WTC11 (cell line): ENCODE results near the gene ACAT2. TPM values are rescaled to one million over a fixed set of nuclear protein-coding genes. Genes with fewer than 3 reads are reported as not detected.
A peak's percentile ranks its signal among the peaks of the same experiment; 100 is the strongest.

Experiments used
- ATAC-seq: fragments of 200-7000 bp; cut with Tn5 transposase; 2 replicates; pipeline ENCODE4 v1.10.0; 2021; ENCODE audit warnings: mild to moderate bottlenecking, moderate library complexity
- CTCF ChIA-PET: fragments of 300-600 bp; sonication (Branson Sonifier 250); formaldehyde crosslinking; loops from one replicate; lab custom pipeline; 2021; ENCODE audit warnings: antibody characterized with exemption; lab: Charles Lee
- POLR2A ChIA-PET: fragments of 350-600 bp; sonication (Branson Sonifier 250); formaldehyde crosslinking; loops from one replicate; lab custom pipeline; 2021; ENCODE audit warnings: antibody characterized with exemption; lab: Charles Lee
- DNase-seq: peaks from one replicate; pipeline ENCODE4 v3.0.0; 2021; ENCODE audit warnings: low spot score
- H3K27ac Mint-ChIP-seq: 2 replicates; pipeline ENCODE4 v1.8.0; 2021; ENCODE audit warnings: mixed read lengths
- H3K27me3 Mint-ChIP-seq: 2 replicates; pipeline ENCODE4 v1.8.0; 2021; ENCODE audit warnings: low read depth, mild to moderate bottlenecking, moderate library complexity, mixed read lengths
- H3K36me3 Mint-ChIP-seq: 2 replicates; pipeline ENCODE4 v1.8.0; 2021; ENCODE audit warnings: mixed read lengths
- H3K4me1 Mint-ChIP-seq: 2 replicates; pipeline ENCODE4 v1.8.0; 2022; ENCODE audit warnings: mixed read lengths
- H3K4me3 Mint-ChIP-seq: 2 replicates; pipeline ENCODE4 v1.8.0; 2021; ENCODE audit warnings: mild to moderate bottlenecking, moderate library complexity, mixed read lengths
- H3K9me3 Mint-ChIP-seq: 2 replicates; pipeline ENCODE4 v1.8.0; 2021; ENCODE audit warnings: mixed read lengths
- CREM ChIP-seq: sonication (generic); formaldehyde crosslinking; IDR thresholded peaks from 2 replicates; pipeline ENCODE4 v1.8.1; 2022; ENCODE audit warnings: mild to moderate bottlenecking, missing genetic modification reagents, moderate library complexity
- ESRRA ChIP-seq: sonication (generic); formaldehyde crosslinking; IDR thresholded peaks from 2 replicates; pipeline ENCODE4 v1.8.1; 2022; ENCODE audit warnings: mild to moderate bottlenecking, missing genetic modification reagents, borderline replicate concordance
- GTF2I ChIP-seq: fragments of 250-450 bp; sonication (Bioruptor Pico); conservative IDR thresholded peaks from 2 replicates; pipeline ENCODE4 v1.4.0; 2021; ENCODE audit warnings: mild to moderate bottlenecking
- IRF2 ChIP-seq: sonication (generic); formaldehyde crosslinking; IDR thresholded peaks from 2 replicates; pipeline ENCODE4 v1.8.0; 2022; ENCODE audit warnings: low read depth, missing genetic modification reagents, borderline replicate concordance
- KAT7 ChIP-seq: sonication (generic); formaldehyde crosslinking; IDR thresholded peaks from 2 replicates; pipeline ENCODE4 v1.8.1; 2023; ENCODE audit warnings: missing genetic modification reagents, mild to moderate bottlenecking, borderline replicate concordance
- NFYB ChIP-seq: sonication (generic); formaldehyde crosslinking; conservative IDR thresholded peaks from 2 replicates; pipeline ENCODE4 v1.8.0; 2022; ENCODE audit warnings: low read depth, missing genetic modification reagents
- NR3C1 ChIP-seq: sonication (generic); formaldehyde crosslinking; conservative IDR thresholded peaks from 2 replicates; pipeline ENCODE4 v1.8.1; 2023; ENCODE audit warnings: low read depth, mild to moderate bottlenecking, missing genetic modification reagents
- PRRX2 ChIP-seq: fragments of 250-450 bp; sonication (Bioruptor Pico); IDR thresholded peaks from 2 replicates; pipeline ENCODE4 v1.8.0; 2021; ENCODE audit warnings: mild to moderate bottlenecking
- SMAD3 ChIP-seq: sonication (generic); formaldehyde crosslinking; IDR thresholded peaks from 2 replicates; pipeline ENCODE4 v1.8.0; 2022; ENCODE audit warnings: missing genetic modification reagents, mild to moderate bottlenecking, borderline replicate concordance
- SP1 ChIP-seq: sonication (generic); formaldehyde crosslinking; conservative IDR thresholded peaks from 2 replicates; pipeline ENCODE4 v1.8.1; 2022; ENCODE audit warnings: missing genetic modification reagents
- total RNA-seq: library from RNA; stranded (reverse); gene quantifications from 3 replicates; pipeline ENCODE4 v1.2.3, GENCODE V29; 2021
- TF ChIP-seq, protein P1 (sequence below): fragments of 250-450 bp; sonication (Bioruptor Pico); IDR thresholded peaks from 2 replicates; pipeline ENCODE4 v1.9.0; 2021; ENCODE audit warnings: mild to moderate bottlenecking
- TF ChIP-seq, protein P2 (sequence below): sonication (generic); formaldehyde crosslinking; IDR thresholded peaks from 2 replicates; pipeline ENCODE4 v1.8.1; 2023; ENCODE audit warnings: mild to moderate bottlenecking, missing genetic modification reagents, moderate library complexity
- TF ChIP-seq, protein P3 (sequence below): sonication (generic); formaldehyde crosslinking; conservative IDR thresholded peaks from 2 replicates; pipeline ENCODE4 v1.8.1; 2023; ENCODE audit warnings: mild to moderate bottlenecking, low read depth, missing genetic modification reagents, moderate library complexity
- TF ChIP-seq, protein P4 (sequence below): sonication (generic); formaldehyde crosslinking; IDR thresholded peaks from 2 replicates; pipeline ENCODE4 v1.8.0; 2023; ENCODE audit warnings: missing genetic modification reagents, mild to moderate bottlenecking, borderline replicate concordance
- TF ChIP-seq, protein P5 (sequence below): sonication (generic); formaldehyde crosslinking; IDR thresholded peaks from 2 replicates; pipeline ENCODE4 v1.8.1; 2022; ENCODE audit warnings: missing genetic modification reagents, borderline replicate concordance
- TF ChIP-seq, protein P6 (sequence below): sonication (generic); formaldehyde crosslinking; IDR thresholded peaks from 2 replicates; pipeline ENCODE4 v1.8.1; 2022; ENCODE audit warnings: mild to moderate bottlenecking, missing genetic modification reagents, moderate library complexity, borderline replicate concordance

ACAT2 gene
- total RNA-seq, 1 experiment from 2014 or later: 138 TPM

DNA sequence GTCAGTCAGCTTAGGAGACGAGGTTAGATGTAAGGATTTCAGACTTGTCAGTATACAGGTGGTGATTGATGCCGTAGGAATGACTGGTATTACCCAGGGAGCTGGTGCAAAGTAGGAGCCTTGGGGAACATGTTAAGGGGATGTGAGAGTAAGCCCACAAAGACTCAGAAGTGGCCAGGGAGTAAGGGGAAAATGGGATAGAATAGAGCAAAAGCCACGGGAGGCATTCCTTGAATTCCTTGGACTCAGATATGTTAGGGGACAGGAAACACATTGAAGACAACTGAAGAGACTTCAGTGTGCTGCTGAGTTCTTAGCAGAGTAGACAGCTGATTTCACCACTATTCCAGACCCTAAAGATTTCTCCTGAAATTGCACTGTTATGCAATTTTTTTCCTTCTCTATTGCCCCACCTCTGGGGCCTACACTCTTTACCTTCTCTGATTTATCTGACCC, 1.2 kb upstream of the ACAT2 start (continued):
- TF ChIP-seq GTF2I (CRISPR knock-in tag): no peak
- no peak for TF ChIP-seq SP1
- TF ChIP-seq NR3C1 (CRISPR knock-in tag): no peak

DNA sequence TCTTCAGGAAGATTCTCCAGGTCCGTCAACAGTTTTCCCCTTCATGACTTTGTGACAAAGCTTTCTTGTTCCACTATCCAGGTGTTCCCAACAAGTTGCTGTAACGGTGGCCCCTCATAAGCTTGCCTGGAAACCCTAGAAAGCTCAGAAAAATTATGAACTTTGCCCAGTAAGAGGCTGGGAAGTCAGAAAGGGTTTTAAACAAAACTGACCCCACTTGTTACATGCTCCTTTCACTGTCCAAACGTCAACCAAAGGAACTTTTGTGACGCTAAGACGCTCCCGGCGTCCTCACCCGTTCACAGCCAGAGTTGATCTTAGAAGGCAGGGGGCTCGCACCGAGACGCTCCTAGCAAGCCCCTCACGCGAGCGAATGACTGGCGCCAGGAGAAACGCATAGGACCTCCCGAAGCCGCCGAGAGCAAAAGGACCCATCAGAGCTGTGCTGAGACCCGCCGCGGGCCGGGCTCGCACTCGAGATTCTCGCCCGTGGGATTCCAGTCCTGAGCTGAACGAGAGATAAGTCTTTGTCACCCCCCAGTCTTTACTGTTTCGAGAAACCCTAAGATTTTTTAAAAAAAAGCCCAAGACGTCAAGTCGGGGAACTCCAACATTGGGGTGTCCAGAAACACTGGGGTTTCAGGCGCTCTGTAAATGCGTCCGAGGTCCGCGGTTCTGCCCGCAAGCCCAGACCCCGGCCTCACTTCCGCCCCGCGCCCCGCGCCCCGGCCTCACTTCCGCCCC, 544 bp upstream of the ACAT2 start:
- Mint-ChIP-seq H3K36me3 (peaks cover 51% of the 10 kb centered on the region), H3K27ac (peak overlapping the region; percentile 96)
- no peak for ATAC-seq
- no peak for TF ChIP-seq PRRX2 (CRISPR knock-in tag)
- TF ChIP-seq, protein P1, sequence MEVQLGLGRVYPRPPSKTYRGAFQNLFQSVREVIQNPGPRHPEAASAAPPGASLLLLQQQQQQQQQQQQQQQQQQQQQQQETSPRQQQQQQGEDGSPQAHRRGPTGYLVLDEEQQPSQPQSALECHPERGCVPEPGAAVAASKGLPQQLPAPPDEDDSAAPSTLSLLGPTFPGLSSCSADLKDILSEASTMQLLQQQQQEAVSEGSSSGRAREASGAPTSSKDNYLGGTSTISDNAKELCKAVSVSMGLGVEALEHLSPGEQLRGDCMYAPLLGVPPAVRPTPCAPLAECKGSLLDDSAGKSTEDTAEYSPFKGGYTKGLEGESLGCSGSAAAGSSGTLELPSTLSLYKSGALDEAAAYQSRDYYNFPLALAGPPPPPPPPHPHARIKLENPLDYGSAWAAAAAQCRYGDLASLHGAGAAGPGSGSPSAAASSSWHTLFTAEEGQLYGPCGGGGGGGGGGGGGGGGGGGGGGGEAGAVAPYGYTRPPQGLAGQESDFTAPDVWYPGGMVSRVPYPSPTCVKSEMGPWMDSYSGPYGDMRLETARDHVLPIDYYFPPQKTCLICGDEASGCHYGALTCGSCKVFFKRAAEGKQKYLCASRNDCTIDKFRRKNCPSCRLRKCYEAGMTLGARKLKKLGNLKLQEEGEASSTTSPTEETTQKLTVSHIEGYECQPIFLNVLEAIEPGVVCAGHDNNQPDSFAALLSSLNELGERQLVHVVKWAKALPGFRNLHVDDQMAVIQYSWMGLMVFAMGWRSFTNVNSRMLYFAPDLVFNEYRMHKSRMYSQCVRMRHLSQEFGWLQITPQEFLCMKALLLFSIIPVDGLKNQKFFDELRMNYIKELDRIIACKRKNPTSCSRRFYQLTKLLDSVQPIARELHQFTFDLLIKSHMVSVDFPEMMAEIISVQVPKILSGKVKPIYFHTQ (CRISPR knock-in tag): 0 out of 2 replicates have a peak, but pooled peaks have one; percentile 45
- TF ChIP-seq SMAD3 (CRISPR knock-in tag): 0 out of 2 replicates have a peak, but pooled peaks have one; percentile 53
- TF ChIP-seq NFYB (CRISPR knock-in tag): no peak
- no peak for TF ChIP-seq KAT7
- TF ChIP-seq, protein P2, sequence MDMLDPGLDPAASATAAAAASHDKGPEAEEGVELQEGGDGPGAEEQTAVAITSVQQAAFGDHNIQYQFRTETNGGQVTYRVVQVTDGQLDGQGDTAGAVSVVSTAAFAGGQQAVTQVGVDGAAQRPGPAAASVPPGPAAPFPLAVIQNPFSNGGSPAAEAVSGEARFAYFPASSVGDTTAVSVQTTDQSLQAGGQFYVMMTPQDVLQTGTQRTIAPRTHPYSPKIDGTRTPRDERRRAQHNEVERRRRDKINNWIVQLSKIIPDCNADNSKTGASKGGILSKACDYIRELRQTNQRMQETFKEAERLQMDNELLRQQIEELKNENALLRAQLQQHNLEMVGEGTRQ: no peak
- TF ChIP-seq IRF2 (CRISPR knock-in tag): no peak
- no peak for TF ChIP-seq ESRRA (CRISPR knock-in tag)
- TF ChIP-seq, protein P3, sequence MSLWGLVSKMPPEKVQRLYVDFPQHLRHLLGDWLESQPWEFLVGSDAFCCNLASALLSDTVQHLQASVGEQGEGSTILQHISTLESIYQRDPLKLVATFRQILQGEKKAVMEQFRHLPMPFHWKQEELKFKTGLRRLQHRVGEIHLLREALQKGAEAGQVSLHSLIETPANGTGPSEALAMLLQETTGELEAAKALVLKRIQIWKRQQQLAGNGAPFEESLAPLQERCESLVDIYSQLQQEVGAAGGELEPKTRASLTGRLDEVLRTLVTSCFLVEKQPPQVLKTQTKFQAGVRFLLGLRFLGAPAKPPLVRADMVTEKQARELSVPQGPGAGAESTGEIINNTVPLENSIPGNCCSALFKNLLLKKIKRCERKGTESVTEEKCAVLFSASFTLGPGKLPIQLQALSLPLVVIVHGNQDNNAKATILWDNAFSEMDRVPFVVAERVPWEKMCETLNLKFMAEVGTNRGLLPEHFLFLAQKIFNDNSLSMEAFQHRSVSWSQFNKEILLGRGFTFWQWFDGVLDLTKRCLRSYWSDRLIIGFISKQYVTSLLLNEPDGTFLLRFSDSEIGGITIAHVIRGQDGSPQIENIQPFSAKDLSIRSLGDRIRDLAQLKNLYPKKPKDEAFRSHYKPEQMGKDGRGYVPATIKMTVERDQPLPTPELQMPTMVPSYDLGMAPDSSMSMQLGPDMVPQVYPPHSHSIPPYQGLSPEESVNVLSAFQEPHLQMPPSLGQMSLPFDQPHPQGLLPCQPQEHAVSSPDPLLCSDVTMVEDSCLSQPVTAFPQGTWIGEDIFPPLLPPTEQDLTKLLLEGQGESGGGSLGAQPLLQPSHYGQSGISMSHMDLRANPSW (CRISPR knock-in tag): no peak
- TF ChIP-seq, protein P4, sequence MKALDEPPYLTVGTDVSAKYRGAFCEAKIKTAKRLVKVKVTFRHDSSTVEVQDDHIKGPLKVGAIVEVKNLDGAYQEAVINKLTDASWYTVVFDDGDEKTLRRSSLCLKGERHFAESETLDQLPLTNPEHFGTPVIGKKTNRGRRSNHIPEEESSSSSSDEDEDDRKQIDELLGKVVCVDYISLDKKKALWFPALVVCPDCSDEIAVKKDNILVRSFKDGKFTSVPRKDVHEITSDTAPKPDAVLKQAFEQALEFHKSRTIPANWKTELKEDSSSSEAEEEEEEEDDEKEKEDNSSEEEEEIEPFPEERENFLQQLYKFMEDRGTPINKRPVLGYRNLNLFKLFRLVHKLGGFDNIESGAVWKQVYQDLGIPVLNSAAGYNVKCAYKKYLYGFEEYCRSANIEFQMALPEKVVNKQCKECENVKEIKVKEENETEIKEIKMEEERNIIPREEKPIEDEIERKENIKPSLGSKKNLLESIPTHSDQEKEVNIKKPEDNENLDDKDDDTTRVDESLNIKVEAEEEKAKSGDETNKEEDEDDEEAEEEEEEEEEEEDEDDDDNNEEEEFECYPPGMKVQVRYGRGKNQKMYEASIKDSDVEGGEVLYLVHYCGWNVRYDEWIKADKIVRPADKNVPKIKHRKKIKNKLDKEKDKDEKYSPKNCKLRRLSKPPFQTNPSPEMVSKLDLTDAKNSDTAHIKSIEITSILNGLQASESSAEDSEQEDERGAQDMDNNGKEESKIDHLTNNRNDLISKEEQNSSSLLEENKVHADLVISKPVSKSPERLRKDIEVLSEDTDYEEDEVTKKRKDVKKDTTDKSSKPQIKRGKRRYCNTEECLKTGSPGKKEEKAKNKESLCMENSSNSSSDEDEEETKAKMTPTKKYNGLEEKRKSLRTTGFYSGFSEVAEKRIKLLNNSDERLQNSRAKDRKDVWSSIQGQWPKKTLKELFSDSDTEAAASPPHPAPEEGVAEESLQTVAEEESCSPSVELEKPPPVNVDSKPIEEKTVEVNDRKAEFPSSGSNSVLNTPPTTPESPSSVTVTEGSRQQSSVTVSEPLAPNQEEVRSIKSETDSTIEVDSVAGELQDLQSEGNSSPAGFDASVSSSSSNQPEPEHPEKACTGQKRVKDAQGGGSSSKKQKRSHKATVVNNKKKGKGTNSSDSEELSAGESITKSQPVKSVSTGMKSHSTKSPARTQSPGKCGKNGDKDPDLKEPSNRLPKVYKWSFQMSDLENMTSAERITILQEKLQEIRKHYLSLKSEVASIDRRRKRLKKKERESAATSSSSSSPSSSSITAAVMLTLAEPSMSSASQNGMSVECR: 0 out of 2 replicates have a peak, but pooled peaks have one; percentile 3
- TF ChIP-seq, protein P5, sequence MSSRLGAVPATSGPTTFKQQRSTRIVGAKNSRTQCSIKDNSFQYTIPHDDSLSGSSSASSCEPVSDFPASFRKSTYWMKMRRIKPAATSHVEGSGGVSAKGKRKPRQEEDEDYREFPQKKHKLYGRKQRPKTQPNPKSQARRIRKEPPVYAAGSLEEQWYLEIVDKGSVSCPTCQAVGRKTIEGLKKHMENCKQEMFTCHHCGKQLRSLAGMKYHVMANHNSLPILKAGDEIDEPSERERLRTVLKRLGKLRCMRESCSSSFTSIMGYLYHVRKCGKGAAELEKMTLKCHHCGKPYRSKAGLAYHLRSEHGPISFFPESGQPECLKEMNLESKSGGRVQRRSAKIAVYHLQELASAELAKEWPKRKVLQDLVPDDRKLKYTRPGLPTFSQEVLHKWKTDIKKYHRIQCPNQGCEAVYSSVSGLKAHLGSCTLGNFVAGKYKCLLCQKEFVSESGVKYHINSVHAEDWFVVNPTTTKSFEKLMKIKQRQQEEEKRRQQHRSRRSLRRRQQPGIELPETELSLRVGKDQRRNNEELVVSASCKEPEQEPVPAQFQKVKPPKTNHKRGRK (CRISPR knock-in tag): no peak
- TF ChIP-seq CREM: no peak
- TF ChIP-seq, protein P6, sequence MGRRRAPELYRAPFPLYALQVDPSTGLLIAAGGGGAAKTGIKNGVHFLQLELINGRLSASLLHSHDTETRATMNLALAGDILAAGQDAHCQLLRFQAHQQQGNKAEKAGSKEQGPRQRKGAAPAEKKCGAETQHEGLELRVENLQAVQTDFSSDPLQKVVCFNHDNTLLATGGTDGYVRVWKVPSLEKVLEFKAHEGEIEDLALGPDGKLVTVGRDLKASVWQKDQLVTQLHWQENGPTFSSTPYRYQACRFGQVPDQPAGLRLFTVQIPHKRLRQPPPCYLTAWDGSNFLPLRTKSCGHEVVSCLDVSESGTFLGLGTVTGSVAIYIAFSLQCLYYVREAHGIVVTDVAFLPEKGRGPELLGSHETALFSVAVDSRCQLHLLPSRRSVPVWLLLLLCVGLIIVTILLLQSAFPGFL: no peak

More for the DNA sequence above, 544 bp upstream of the ACAT2 start:
- peak; percentile 29 for DNase-seq
- ChIA-PET CTCF (no interaction called here), POLR2A (interaction anchor here (1.0 to 2.2 kb wide), 8 partner anchors 27 to 92 kb away, joined by 3 to 10 read pairs (median 4); partner anchors contain the start of genes MRPL18, TCP1 and WTAP)
- Mint-ChIP-seq H3K9me3 (no peaks in the 10 kb centered on the region), H3K4me1 (peaks cover 34% of the 10 kb centered on the region), H3K4me3 (peak overlapping the region; percentile 79), H3K27me3 (no peaks in the 10 kb centered on the region; the same call in 1 of the 2 replicates)
